Ascending aorta (tissue), 2 donors: ENCODE measurements around the gene ZBTB4. TPM values are rescaled to one million over a fixed set of nuclear protein-coding genes. Genes with fewer than 3 reads are reported as not detected.

Experiments used
- DNase-seq, 2 donors: peaks; one replicate each; pipeline ENCODE4 v3.0.0-alpha.2; 2019; ENCODE audit warnings: low spot score in 2 of 2
- H3K27ac ChIP-seq, 2 donors: fragments of 200-600 bp; sonication (generic); one replicate each; pipeline ENCODE4 v1.5.1; 2016 to 2017; ENCODE audit warnings: mild to moderate bottlenecking in 1 of 2
- H3K27me3 ChIP-seq: fragments of 200-600 bp; sonication (generic); one replicate; pipeline ENCODE4 v1.5.1; 2017
- H3K36me3 ChIP-seq, 2 donors: fragments of 200-600 bp; sonication (generic); one replicate each; pipeline ENCODE4 v1.5.1; 2016
- H3K4me1 ChIP-seq, 2 donors: fragments of 200-600 bp; sonication (generic); one replicate each; pipeline ENCODE4 v1.5.1; 2016 to 2017; ENCODE audit warnings: mild to moderate bottlenecking in 1 of 2
- H3K4me3 ChIP-seq, 2 donors: fragments of 200-600 bp; sonication (generic); one replicate each; pipeline ENCODE4 v1.5.1; 2016 to 2017; ENCODE audit warnings: mild to moderate bottlenecking in 1 of 2
- H3K9me3 ChIP-seq, 2 donors: fragments of 200-600 bp; sonication (generic); one replicate each; pipeline ENCODE4 v1.5.1; 2016
- intact Hi-C: fragments of 100-400 bp; cut with DNase I; formaldehyde crosslinking; loops from one replicate; pipeline ENCODE4 v1.15.1; 2023
- total RNA-seq: library from RNA; depleted of rRNA; stranded (reverse); fragments of >200 nt; gene quantifications from one replicate; pipeline ENCODE4 v1.1.0, GENCODE V29; 2016
- TF ChIP-seq, protein P1 (sequence below), 3 experiments: fragments of 200-600 bp in 2 of 3; fragments of 450-650 bp in 1 of 3; sonication (generic) in 2 of 3; IDR thresholded peaks; one replicate each; pipeline ENCODE4 v1.5.1; 2016 to 2019; ENCODE audit warnings: antibody characterized with exemption in 3 of 3, mild to moderate bottlenecking in 1 of 3, moderate library complexity in 1 of 3

The ZBTB4 gene
- total RNA-seq, 1 donor from 2014 or later = 67.9 TPM

- TF ChIP-seq, protein P1, sequence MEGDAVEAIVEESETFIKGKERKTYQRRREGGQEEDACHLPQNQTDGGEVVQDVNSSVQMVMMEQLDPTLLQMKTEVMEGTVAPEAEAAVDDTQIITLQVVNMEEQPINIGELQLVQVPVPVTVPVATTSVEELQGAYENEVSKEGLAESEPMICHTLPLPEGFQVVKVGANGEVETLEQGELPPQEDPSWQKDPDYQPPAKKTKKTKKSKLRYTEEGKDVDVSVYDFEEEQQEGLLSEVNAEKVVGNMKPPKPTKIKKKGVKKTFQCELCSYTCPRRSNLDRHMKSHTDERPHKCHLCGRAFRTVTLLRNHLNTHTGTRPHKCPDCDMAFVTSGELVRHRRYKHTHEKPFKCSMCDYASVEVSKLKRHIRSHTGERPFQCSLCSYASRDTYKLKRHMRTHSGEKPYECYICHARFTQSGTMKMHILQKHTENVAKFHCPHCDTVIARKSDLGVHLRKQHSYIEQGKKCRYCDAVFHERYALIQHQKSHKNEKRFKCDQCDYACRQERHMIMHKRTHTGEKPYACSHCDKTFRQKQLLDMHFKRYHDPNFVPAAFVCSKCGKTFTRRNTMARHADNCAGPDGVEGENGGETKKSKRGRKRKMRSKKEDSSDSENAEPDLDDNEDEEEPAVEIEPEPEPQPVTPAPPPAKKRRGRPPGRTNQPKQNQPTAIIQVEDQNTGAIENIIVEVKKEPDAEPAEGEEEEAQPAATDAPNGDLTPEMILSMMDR (IDR thresholded peaks at IDR 0.05) = no peak
- peaks cover 14% of the 10 kb centered on the region for H3K27me3 ChIP-seq
- no peak for DNase-seq
- intact Hi-C loops = loop anchor here (1.0 to 2.0 kb wide), 3 partner anchors 17 to 123 kb away; partner anchors contain the start of genes POLR2A and SENP3
- peak overlapping the region; percentile 45 to 69 for H3K4me3 ChIP-seq
- H3K27ac ChIP-seq = peak overlapping the region in 1 of 2 donors; percentile 45
- no peaks in the 10 kb centered on the region for H3K9me3 ChIP-seq
- H3K36me3 ChIP-seq = no peaks in the 10 kb centered on the region
- H3K4me1 ChIP-seq = peaks cover 18 to 36% of the 10 kb centered on the region in 2 donors
Observed at GRCh38 chr17:7437369-7437863, 42.0 kb downstream of the ZBTB4 start.

- Histone ChIP-seq H3K4me1 (peaks cover 18 to 36% of the 10 kb centered on the region in 2 donors), H3K36me3 (no peaks in the 10 kb centered on the region), H3K4me3 (peak overlapping the region; percentile 59 to 69), H3K27me3 (peaks cover 14% of the 10 kb centered on the region), H3K27ac (peak overlapping the region; percentile 45 to 62), H3K9me3 (no peaks in the 10 kb centered on the region)
- TF ChIP-seq, protein P1 (IDR thresholded peaks at IDR 0.05) = peak; percentile 61 to 89 (median 76)
- DNase-seq = peak in 1 of 2 donors; percentile 86
- intact Hi-C loops = loop anchor here (1.0 to 2.0 kb wide), 4 partner anchors 18 to 124 kb away; partner anchors contain the start of genes KCTD11, POLR2A and SENP3
Observed at GRCh38 chr17:7436556-7437368, 42.7 kb downstream of the ZBTB4 start.

DNA sequence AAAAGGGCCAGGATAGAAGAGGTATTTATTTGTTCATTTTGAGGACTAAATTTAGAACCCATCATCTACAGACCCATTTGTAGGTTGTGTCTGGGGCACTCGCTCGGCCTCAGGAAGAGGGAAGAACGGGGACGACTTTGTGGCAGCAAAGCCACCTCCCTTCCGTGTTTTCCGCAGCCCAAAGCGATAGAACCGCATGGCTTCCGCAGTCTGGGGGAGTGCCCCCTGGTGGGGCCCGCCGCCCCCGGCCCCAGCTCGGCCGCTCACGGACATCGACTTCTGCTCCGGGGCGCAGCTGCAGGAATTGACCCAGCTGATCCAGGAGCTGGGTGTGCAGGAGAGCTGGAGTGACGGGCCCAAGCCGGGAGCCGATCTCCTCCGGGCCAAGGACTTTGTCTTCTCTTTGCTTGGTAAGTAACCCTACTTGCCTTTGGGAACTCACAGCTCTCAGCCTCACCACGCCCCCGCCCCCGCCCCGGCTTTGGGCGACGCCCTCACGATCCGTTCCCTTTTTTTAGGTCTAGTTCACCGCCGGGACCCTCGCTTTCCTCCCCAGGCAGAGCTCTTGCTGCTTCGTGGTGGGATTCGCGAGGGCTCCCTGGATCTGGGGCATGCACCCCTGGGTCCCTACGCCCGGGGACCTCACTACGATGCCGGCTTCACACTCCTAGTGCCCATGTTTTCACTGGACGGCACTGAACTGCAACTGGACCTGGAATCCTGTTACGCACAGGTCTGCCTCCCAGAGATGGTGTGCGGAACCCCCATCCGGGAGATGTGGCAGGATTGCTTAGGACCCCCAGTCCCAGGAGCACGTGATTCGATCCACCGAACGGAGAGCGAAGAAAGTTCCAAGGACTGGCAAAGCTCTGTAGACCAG lies 43.5 kb downstream of the ZBTB4 start:
- H3K9me3 ChIP-seq = no peaks in the 10 kb centered on the region
- peaks cover 14% of the 10 kb centered on the region for H3K27me3 ChIP-seq
- H3K36me3 ChIP-seq = no peaks in the 10 kb centered on the region
- H3K4me3 ChIP-seq = peak overlapping the region; percentile 59 to 69
- TF ChIP-seq, protein P1 (IDR thresholded peaks at IDR 0.05) = no peak
- peaks cover 18 to 36% of the 10 kb centered on the region in 2 donors for H3K4me1 ChIP-seq
- peak overlapping the region; percentile 45 to 52 for H3K27ac ChIP-seq
- DNase-seq = peak in 1 of 2 donors; percentile 74
- intact Hi-C loops = loop anchor here (1.0 to 2.0 kb wide), 4 partner anchors 19 to 125 kb away; partner anchors contain the start of genes KCTD11, SENP3 and TMEM256

DNA sequence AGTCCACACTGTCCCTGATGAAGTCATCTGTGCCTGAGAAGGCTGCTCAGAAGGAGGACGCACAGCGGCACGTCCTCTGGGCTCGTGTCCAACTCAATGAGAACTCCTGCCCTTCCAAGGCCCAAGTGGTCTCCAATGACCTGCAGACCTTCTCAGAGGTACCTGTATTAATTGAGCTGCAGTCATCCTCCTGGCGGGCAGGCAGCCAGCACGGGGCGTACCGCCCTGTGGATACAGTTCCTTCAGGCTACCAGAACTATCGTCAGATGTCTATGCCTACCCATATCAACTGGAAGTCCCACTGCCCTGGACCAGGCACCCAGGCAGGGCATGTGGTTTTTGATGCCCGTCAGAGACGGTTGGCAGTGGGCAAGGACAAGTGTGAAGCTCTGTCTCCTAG lies 47.1 kb downstream of the ZBTB4 start:
- intact Hi-C loops = no loop called here
- peaks cover 11 to 18% of the 10 kb centered on the region in 2 donors for H3K4me1 ChIP-seq
- H3K36me3 ChIP-seq = no peaks in the 10 kb centered on the region
- no peak overlapping the region for H3K4me3 ChIP-seq
- H3K27ac ChIP-seq = no peak overlapping the region
- TF ChIP-seq, protein P1 (IDR thresholded peaks at IDR 0.05) = no peak
- no peaks in the 10 kb centered on the region for H3K27me3 ChIP-seq
- DNase-seq = no peak
- H3K9me3 ChIP-seq = no peaks in the 10 kb centered on the region

DNA sequence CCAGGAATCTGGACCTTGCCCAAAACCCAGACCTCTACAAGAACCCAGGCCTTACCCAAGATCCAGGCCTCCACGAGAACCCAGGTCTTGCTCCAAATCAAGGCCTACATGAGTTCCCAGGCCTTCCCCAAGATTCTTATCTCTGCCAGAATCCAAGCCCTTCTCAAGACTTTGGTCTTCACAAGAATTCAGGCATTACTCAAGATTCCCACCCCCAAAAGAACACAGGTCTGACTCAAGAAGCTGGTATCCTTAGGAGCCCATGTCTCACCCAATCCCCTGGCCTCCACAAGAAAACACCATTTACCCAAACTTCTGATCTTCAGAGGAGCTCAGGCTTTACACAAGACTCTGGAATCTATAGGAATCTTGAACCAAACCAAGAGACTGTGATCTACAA lies 48.2 kb downstream of the ZBTB4 start:
- TF ChIP-seq, protein P1 (IDR thresholded peaks at IDR 0.05) = no peak
- peaks cover under 1 to 9% of the 10 kb centered on the region in 2 donors for H3K4me1 ChIP-seq
- no peak for DNase-seq
- no peaks in the 10 kb centered on the region for H3K36me3 ChIP-seq
- intact Hi-C loops = no loop called here
- H3K27ac ChIP-seq = no peak overlapping the region
- no peaks in the 10 kb centered on the region for H3K27me3 ChIP-seq
- H3K4me3 ChIP-seq = no peak overlapping the region
- no peaks in the 10 kb centered on the region for H3K9me3 ChIP-seq
